IPS-20b (cell line): ENCODE data around the gene PALLD.

ENCODE experiments used
- H3K27ac ChIP-seq: one replicate; pipeline ENCODE4 v1.5.1; 2013; ENCODE audit warnings: low read length
- H3K27me3 ChIP-seq: 2 replicates; pipeline ENCODE4 v1.6.1; 2013; ENCODE audit warnings: mild to moderate bottlenecking, low read length, inconsistent platforms; ENCODE audit not compliant: insufficient read depth
- H3K36me3 ChIP-seq: 2 replicates; pipeline ENCODE4 v1.6.1; 2013; ENCODE audit warnings: low read depth, mild to moderate bottlenecking, inconsistent platforms, low read length, moderate library complexity; ENCODE audit not compliant: insufficient read depth
- H3K4me1 ChIP-seq: 2 replicates; pipeline ENCODE4 v1.6.1; 2013; ENCODE audit warnings: mild to moderate bottlenecking, control low read depth, inconsistent platforms, low read length, moderate library complexity; ENCODE audit not compliant: insufficient read depth
- H3K4me3 ChIP-seq: 2 replicates; pipeline ENCODE4 v1.5.1; 2013; ENCODE audit warnings: mild to moderate bottlenecking, low read length, inconsistent platforms
- H3K9ac ChIP-seq: 2 replicates; pipeline ENCODE4 v1.6.1; 2013; ENCODE audit warnings: low read depth, mild to moderate bottlenecking, inconsistent platforms, low read length, moderate library complexity
- H3K9me3 ChIP-seq: 2 replicates; pipeline ENCODE4 v1.6.1; 2013; ENCODE audit warnings: mild to moderate bottlenecking, low read depth, low read length, inconsistent platforms; ENCODE audit not compliant: insufficient read depth

The PALLD gene

GRCh38 chr4:168886351-168886750 is 389.5 kb downstream of the PALLD start:
- H3K27me3 ChIP-seq = no peaks in the 10 kb centered on the region
- no peaks in the 10 kb centered on the region for H3K9me3 ChIP-seq
- no peaks in the 10 kb centered on the region for H3K4me1 ChIP-seq
- no peak overlapping the region for H3K9ac ChIP-seq
- peaks cover 37% of the 10 kb centered on the region for H3K36me3 ChIP-seq
- no peak overlapping the region for H3K4me3 ChIP-seq
- no peak overlapping the region for H3K27ac ChIP-seq

DNA sequence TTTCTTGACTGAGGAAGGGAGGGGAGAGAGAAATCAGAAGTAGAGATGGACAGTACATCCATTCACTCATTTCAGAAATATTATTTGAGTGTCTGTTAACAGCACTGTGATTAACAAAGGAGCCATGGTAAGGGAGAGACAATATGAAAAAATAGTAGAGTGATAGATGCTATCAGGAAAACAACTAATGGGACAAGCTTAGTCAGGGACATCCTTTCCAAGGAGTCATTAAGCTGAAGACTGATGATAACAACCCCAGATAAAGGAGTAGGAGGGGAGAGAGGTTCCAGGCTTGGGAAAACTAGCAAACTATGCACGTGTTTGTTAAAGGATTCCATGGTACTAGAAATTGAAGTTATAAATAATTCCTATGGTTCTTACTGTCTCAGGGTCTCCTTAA is 391.0 kb downstream of the PALLD start:
- no peaks in the 10 kb centered on the region for H3K27me3 ChIP-seq
- no peak overlapping the region for H3K4me3 ChIP-seq
- no peak overlapping the region for H3K27ac ChIP-seq
- H3K4me1 ChIP-seq = no peaks in the 10 kb centered on the region
- no peaks in the 10 kb centered on the region for H3K9me3 ChIP-seq
- no peak overlapping the region for H3K9ac ChIP-seq
- peaks cover 41% of the 10 kb centered on the region for H3K36me3 ChIP-seq

DNA sequence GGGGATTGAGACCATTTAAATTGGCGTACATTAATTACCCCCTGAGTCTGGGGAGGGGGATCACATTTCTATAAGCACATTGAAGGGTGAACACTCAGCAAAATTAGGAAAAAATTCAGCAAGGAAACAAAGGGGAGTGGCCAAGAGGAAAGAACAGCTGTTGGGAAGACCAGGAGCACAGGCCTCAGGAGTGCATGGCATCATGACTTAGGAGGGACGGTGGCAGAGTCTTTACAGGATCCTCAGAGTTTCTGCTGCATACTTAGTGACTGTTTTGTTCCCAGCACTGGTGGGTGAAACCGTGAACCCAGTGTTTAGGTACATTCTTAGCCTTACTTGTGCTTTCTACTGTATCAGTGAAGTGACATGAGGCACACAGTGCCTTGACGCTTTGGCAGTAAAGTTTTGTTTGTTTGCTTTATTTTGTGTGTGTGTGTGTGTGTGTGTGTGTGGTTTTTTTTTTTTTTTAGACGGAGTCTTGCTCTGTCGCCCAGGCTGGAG is 391.9 kb downstream of the PALLD start:
- no peak overlapping the region for H3K27ac ChIP-seq
- peaks cover 47% of the 10 kb centered on the region for H3K36me3 ChIP-seq
- H3K27me3 ChIP-seq = no peaks in the 10 kb centered on the region
- no peak overlapping the region for H3K9ac ChIP-seq
- H3K4me3 ChIP-seq = no peak overlapping the region
- no peaks in the 10 kb centered on the region for H3K9me3 ChIP-seq
- no peaks in the 10 kb centered on the region for H3K4me1 ChIP-seq

GRCh38 chr4:168891086-168891485 is 394.2 kb downstream of the PALLD start:
- H3K27me3 ChIP-seq = no peaks in the 10 kb centered on the region
- no peak overlapping the region for H3K4me3 ChIP-seq
- no peaks in the 10 kb centered on the region for H3K9me3 ChIP-seq
- H3K36me3 ChIP-seq = peaks cover 66% of the 10 kb centered on the region
- no peak overlapping the region for H3K27ac ChIP-seq
- no peak overlapping the region for H3K9ac ChIP-seq
- H3K4me1 ChIP-seq = no peaks in the 10 kb centered on the region

- peaks cover 70% of the 10 kb centered on the region for H3K36me3 ChIP-seq
Measured at GRCh38 chr4:168891688-168892087, 394.8 kb downstream of the PALLD start.

DNA sequence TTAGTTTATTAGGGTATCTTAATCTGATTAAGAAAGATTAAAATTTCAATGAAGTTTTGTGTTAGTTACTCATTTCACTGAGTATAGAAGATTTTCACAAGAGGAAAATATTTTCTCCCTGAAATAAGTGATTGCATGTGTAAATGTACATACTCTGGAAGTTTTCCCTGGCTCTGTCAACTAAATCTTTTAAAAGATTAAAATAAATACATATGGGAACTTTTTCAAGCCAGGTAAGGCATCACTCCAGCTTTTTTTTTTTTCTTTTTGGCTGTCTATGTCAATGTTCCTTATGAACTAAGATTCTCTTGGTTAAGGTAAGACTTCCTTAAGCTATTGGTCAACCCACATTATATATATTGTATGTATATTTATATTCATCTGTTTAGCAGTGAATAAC is 395.6 kb downstream of the PALLD start:
- no peaks in the 10 kb centered on the region for H3K27me3 ChIP-seq
- H3K9me3 ChIP-seq = no peaks in the 10 kb centered on the region
- no peak overlapping the region for H3K9ac ChIP-seq
- no peak overlapping the region for H3K27ac ChIP-seq
- no peak overlapping the region for H3K4me3 ChIP-seq
- H3K4me1 ChIP-seq = no peaks in the 10 kb centered on the region
- H3K36me3 ChIP-seq = peaks cover 70% of the 10 kb centered on the region

More at GRCh38 chr4:168891688-168892087, 394.8 kb downstream of the PALLD start:
- no peak overlapping the region for H3K27ac ChIP-seq
- no peaks in the 10 kb centered on the region for H3K4me1 ChIP-seq
- H3K4me3 ChIP-seq = no peak overlapping the region
- H3K27me3 ChIP-seq = no peaks in the 10 kb centered on the region
- no peak overlapping the region for H3K9ac ChIP-seq
- no peaks in the 10 kb centered on the region for H3K9me3 ChIP-seq

GRCh38 chr4:168893205-168893604 is 396.4 kb downstream of the PALLD start:
- H3K27ac ChIP-seq = no peak overlapping the region
- no peaks in the 10 kb centered on the region for H3K27me3 ChIP-seq
- H3K9me3 ChIP-seq = no peaks in the 10 kb centered on the region
- H3K4me3 ChIP-seq = no peak overlapping the region
- no peak overlapping the region for H3K9ac ChIP-seq
- H3K4me1 ChIP-seq = no peaks in the 10 kb centered on the region
- peaks cover 73% of the 10 kb centered on the region for H3K36me3 ChIP-seq

- H3K9me3 ChIP-seq = no peaks in the 10 kb centered on the region
- no peak overlapping the region for H3K9ac ChIP-seq
- no peak overlapping the region for H3K4me3 ChIP-seq
- H3K4me1 ChIP-seq = no peaks in the 10 kb centered on the region
- H3K27me3 ChIP-seq = no peaks in the 10 kb centered on the region
- H3K36me3 ChIP-seq = peaks cover 79% of the 10 kb centered on the region
- no peak overlapping the region for H3K27ac ChIP-seq
Measured at GRCh38 chr4:168893807-168894206, 397.0 kb downstream of the PALLD start.

- Histone ChIP-seq H3K36me3 (peaks cover 53% of the 10 kb centered on the region), H3K4me1 (no peaks in the 10 kb centered on the region), H3K9me3 (no peaks in the 10 kb centered on the region), H3K9ac (no peak overlapping the region), H3K27me3 (no peaks in the 10 kb centered on the region), H3K27ac (no peak overlapping the region), H3K4me3 (no peak overlapping the region)
Measured at GRCh38 chr4:168900080-168900479, 403.2 kb downstream of the PALLD start.

DNA sequence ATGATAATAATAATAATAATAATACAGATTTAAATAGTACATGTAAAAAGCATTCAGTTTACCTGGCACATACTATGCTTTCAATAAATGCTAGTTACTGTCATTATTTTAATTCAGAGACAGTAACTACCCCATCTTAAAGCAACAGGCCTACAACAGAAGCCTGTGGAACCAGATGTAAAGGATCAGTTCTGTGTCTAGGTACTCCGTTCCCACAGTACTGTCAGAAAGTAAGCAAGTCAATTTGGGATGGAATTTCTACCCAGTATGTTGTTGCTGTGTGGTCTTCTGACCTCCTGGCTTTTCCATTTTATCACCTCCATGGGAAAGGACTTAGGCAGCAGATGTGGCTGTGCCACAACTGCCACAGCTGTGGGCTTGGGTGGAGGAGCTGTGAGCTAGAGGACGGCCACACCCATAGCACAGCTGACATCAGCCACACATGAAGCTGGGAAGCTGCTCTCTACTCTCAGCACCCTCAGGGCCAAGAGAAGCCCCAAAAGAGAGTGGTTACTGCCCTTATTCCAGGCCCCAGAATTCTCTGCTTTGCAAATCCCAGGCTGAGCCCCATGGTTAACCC is 410.4 kb downstream of the PALLD start:
- H3K9me3 ChIP-seq = no peaks in the 10 kb centered on the region
- H3K27ac ChIP-seq = no peak overlapping the region
- H3K27me3 ChIP-seq = no peaks in the 10 kb centered on the region
- H3K4me3 ChIP-seq = no peak overlapping the region
- no peak overlapping the region for H3K9ac ChIP-seq
- peaks cover 9% of the 10 kb centered on the region; the same call in 1 of the 2 replicates for H3K4me1 ChIP-seq
- peaks cover 70% of the 10 kb centered on the region for H3K36me3 ChIP-seq

GRCh38 chr4:168908093-168908492 is 411.2 kb downstream of the PALLD start:
- peaks cover 9% of the 10 kb centered on the region; the same call in 1 of the 2 replicates for H3K4me1 ChIP-seq
- H3K27me3 ChIP-seq = no peaks in the 10 kb centered on the region
- H3K9ac ChIP-seq = no peak overlapping the region
- no peak overlapping the region for H3K4me3 ChIP-seq
- no peaks in the 10 kb centered on the region for H3K9me3 ChIP-seq
- peaks cover 76% of the 10 kb centered on the region for H3K36me3 ChIP-seq
- no peak overlapping the region for H3K27ac ChIP-seq

DNA sequence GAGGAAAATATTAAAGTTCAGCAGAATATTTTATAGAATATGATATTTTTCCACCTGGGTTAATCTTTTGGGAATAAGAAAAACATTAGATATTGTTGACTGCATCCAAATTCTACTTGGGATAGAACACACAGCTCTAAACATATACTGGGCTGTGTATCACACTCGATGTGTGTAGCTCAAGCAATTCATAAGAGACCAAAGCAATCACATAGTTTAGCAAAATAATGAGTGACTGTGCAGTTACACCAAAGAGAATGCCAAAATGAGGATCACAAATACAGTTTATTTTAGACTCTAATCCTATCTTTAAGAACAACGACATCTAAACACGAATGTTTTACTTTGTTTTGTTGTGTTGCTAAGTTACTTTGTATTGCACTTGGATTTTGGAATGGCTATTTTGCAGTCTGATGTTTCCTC is 412.0 kb downstream of the PALLD start:
- peaks cover 9% of the 10 kb centered on the region; the same call in 1 of the 2 replicates for H3K4me1 ChIP-seq
- H3K27me3 ChIP-seq = no peaks in the 10 kb centered on the region
- no peak overlapping the region for H3K27ac ChIP-seq
- peaks cover 72% of the 10 kb centered on the region for H3K36me3 ChIP-seq
- H3K9ac ChIP-seq = no peak overlapping the region
- H3K9me3 ChIP-seq = no peaks in the 10 kb centered on the region
- H3K4me3 ChIP-seq = no peak overlapping the region
